ENCODE measurements around the gene EXD1.

DNA sequence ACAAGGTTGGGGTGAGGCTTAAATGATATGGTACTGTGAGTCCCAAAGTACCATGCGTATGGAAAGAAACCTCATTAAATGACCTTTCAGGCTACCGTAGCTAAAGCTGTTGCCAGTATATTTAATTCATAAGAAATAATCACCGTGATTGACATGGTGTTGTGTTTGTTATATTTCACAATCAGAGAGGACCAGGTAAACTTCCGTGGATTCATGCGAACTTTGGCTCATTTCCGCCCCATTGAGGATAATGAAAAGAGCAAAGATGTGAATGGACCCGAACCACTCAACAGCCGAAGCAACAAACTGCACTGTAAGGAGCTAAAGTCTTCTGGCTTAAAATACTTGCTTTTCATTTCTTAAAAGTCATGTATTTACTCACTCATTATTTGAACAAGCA lies 32.0 kb upstream of the EXD1 start:
- TF ChIP-seq, protein P1, sequence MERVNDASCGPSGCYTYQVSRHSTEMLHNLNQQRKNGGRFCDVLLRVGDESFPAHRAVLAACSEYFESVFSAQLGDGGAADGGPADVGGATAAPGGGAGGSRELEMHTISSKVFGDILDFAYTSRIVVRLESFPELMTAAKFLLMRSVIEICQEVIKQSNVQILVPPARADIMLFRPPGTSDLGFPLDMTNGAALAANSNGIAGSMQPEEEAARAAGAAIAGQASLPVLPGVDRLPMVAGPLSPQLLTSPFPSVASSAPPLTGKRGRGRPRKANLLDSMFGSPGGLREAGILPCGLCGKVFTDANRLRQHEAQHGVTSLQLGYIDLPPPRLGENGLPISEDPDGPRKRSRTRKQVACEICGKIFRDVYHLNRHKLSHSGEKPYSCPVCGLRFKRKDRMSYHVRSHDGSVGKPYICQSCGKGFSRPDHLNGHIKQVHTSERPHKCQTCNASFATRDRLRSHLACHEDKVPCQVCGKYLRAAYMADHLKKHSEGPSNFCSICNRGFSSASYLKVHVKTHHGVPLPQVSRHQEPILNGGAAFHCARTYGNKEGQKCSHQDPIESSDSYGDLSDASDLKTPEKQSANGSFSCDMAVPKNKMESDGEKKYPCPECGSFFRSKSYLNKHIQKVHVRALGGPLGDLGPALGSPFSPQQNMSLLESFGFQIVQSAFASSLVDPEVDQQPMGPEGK (CRISPR knock-in tag; IDR thresholded peaks at IDR 0.05; ENCODE audit: borderline replicate concordance), result no peak
- TF ChIP-seq SNAI2 (CRISPR knock-in tag; IDR thresholded peaks at IDR 0.05) (no peak), BACH2 (CRISPR knock-in tag; IDR thresholded peaks at IDR 0.05; ENCODE audit: borderline replicate concordance) (no peak), GLIS3 (CRISPR knock-in tag; IDR thresholded peaks at IDR 0.05) (no peak), RARB (CRISPR knock-in tag; IDR thresholded peaks at IDR 0.05) (no peak), ZFP3 (CRISPR knock-in tag; IDR thresholded peaks at IDR 0.05) (no peak), ESRRG (CRISPR knock-in tag; IDR thresholded peaks at IDR 0.05) (no peak), TOX (CRISPR knock-in tag; IDR thresholded peaks at IDR 0.05; ENCODE audit: borderline replicate concordance) (no peak), ZNF8 (CRISPR knock-in tag; IDR thresholded peaks at IDR 0.05) (no peak)
- TF ChIP-seq, protein P2, sequence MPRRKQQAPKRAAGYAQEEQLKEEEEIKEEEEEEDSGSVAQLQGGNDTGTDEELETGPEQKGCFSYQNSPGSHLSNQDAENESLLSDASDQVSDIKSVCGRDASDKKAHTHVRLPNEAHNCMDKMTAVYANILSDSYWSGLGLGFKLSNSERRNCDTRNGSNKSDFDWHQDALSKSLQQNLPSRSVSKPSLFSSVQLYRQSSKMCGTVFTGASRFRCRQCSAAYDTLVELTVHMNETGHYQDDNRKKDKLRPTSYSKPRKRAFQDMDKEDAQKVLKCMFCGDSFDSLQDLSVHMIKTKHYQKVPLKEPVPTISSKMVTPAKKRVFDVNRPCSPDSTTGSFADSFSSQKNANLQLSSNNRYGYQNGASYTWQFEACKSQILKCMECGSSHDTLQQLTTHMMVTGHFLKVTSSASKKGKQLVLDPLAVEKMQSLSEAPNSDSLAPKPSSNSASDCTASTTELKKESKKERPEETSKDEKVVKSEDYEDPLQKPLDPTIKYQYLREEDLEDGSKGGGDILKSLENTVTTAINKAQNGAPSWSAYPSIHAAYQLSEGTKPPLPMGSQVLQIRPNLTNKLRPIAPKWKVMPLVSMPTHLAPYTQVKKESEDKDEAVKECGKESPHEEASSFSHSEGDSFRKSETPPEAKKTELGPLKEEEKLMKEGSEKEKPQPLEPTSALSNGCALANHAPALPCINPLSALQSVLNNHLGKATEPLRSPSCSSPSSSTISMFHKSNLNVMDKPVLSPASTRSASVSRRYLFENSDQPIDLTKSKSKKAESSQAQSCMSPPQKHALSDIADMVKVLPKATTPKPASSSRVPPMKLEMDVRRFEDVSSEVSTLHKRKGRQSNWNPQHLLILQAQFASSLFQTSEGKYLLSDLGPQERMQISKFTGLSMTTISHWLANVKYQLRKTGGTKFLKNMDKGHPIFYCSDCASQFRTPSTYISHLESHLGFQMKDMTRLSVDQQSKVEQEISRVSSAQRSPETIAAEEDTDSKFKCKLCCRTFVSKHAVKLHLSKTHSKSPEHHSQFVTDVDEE (CRISPR knock-in tag; IDR thresholded peaks at IDR 0.05), result no peak
